WTC11 (cell line): ENCODE data around the gene TRIM66. TPM values are rescaled to one million over a fixed set of nuclear protein-coding genes. Genes with fewer than 3 reads are reported as not detected.

ENCODE experiments used
- ATAC-seq: fragments of 200-7000 bp; cut with Tn5 transposase; 2 replicates; pipeline ENCODE4 v1.10.0; 2021; ENCODE audit warnings: mild to moderate bottlenecking, moderate library complexity
- CTCF ChIA-PET: fragments of 300-600 bp; sonication (Branson Sonifier 250); formaldehyde crosslinking; loops from one replicate; lab custom pipeline; 2021; ENCODE audit warnings: antibody characterized with exemption; lab: Charles Lee
- POLR2A ChIA-PET: fragments of 350-600 bp; sonication (Branson Sonifier 250); formaldehyde crosslinking; loops from one replicate; lab custom pipeline; 2021; ENCODE audit warnings: antibody characterized with exemption; lab: Charles Lee
- DNase-seq: peaks from one replicate; pipeline ENCODE4 v3.0.0; 2021; ENCODE audit warnings: low spot score
- H3K27ac Mint-ChIP-seq: 2 replicates; pipeline ENCODE4 v1.8.0; 2021; ENCODE audit warnings: mixed read lengths
- H3K27me3 Mint-ChIP-seq: 2 replicates; pipeline ENCODE4 v1.8.0; 2021; ENCODE audit warnings: low read depth, mild to moderate bottlenecking, moderate library complexity, mixed read lengths
- H3K36me3 Mint-ChIP-seq: 2 replicates; pipeline ENCODE4 v1.8.0; 2021; ENCODE audit warnings: mixed read lengths
- H3K4me1 Mint-ChIP-seq: 2 replicates; pipeline ENCODE4 v1.8.0; 2022; ENCODE audit warnings: mixed read lengths
- H3K4me3 Mint-ChIP-seq: 2 replicates; pipeline ENCODE4 v1.8.0; 2021; ENCODE audit warnings: mild to moderate bottlenecking, moderate library complexity, mixed read lengths
- H3K9me3 Mint-ChIP-seq: 2 replicates; pipeline ENCODE4 v1.8.0; 2021; ENCODE audit warnings: mixed read lengths
- AR ChIP-seq: fragments of 250-450 bp; sonication (Bioruptor Pico); IDR thresholded peaks from 2 replicates; pipeline ENCODE4 v1.9.0; 2021; ENCODE audit warnings: mild to moderate bottlenecking
- ATF3 ChIP-seq: sonication (generic); formaldehyde crosslinking; conservative IDR thresholded peaks from 2 replicates; pipeline ENCODE4 v1.8.1; 2022; ENCODE audit warnings: mild to moderate bottlenecking, missing genetic modification reagents
- ESRRA ChIP-seq: sonication (generic); formaldehyde crosslinking; IDR thresholded peaks from 2 replicates; pipeline ENCODE4 v1.8.1; 2022; ENCODE audit warnings: mild to moderate bottlenecking, missing genetic modification reagents, borderline replicate concordance
- GABPB1 ChIP-seq: sonication (generic); formaldehyde crosslinking; IDR thresholded peaks from 2 replicates; pipeline ENCODE4 v1.8.1; 2023; ENCODE audit warnings: mild to moderate bottlenecking, missing genetic modification reagents
- HMGA2 ChIP-seq: fragments of 250-450 bp; sonication (Bioruptor Pico); IDR thresholded peaks from 2 replicates; pipeline ENCODE4 v1.4.0; 2021; ENCODE audit warnings: mild to moderate bottlenecking, moderate library complexity
- IRF1 ChIP-seq: sonication (generic); formaldehyde crosslinking; IDR thresholded peaks from 2 replicates; pipeline ENCODE4 v1.8.0; 2023; ENCODE audit warnings: missing genetic modification reagents
- IRF2 ChIP-seq: sonication (generic); formaldehyde crosslinking; IDR thresholded peaks from 2 replicates; pipeline ENCODE4 v1.8.0; 2022; ENCODE audit warnings: low read depth, missing genetic modification reagents, borderline replicate concordance
- JAZF1 ChIP-seq: fragments of 250-450 bp; sonication (Bioruptor Pico); IDR thresholded peaks from 2 replicates; pipeline ENCODE4 v1.9.0; 2021; ENCODE audit warnings: moderate library complexity, mild to moderate bottlenecking, inconsistent platforms
- MAX ChIP-seq: sonication (generic); formaldehyde crosslinking; IDR thresholded peaks from 2 replicates; pipeline ENCODE4 v1.8.0; 2022; ENCODE audit warnings: mild to moderate bottlenecking, missing genetic modification reagents
- MLX ChIP-seq: sonication (generic); formaldehyde crosslinking; IDR thresholded peaks from 2 replicates; pipeline ENCODE4 v1.8.1; 2023; ENCODE audit warnings: mild to moderate bottlenecking, missing genetic modification reagents, moderate library complexity
- MXD4 ChIP-seq: fragments of 250-450 bp; sonication (Bioruptor Pico); IDR thresholded peaks from 2 replicates; pipeline ENCODE4 v1.8.0; 2021; ENCODE audit warnings: mild to moderate bottlenecking, moderate library complexity, borderline replicate concordance
- PRDM15 ChIP-seq: sonication (generic); formaldehyde crosslinking; IDR thresholded peaks from 2 replicates; pipeline ENCODE4 v1.8.0; 2022; ENCODE audit warnings: missing genetic modification reagents
- SMAD3 ChIP-seq: sonication (generic); formaldehyde crosslinking; IDR thresholded peaks from 2 replicates; pipeline ENCODE4 v1.8.0; 2022; ENCODE audit warnings: missing genetic modification reagents, mild to moderate bottlenecking, borderline replicate concordance
- STAT6 ChIP-seq: sonication (generic); formaldehyde crosslinking; conservative IDR thresholded peaks from 2 replicates; pipeline ENCODE4 v1.8.1; 2023; ENCODE audit warnings: mild to moderate bottlenecking, low read depth, missing genetic modification reagents, moderate library complexity
- ZBTB21 ChIP-seq: sonication (generic); formaldehyde crosslinking; IDR thresholded peaks from 2 replicates; pipeline ENCODE4 v1.8.1; 2023; ENCODE audit warnings: mild to moderate bottlenecking, missing genetic modification reagents, borderline replicate concordance
- ZBTB43 ChIP-seq: sonication (generic); formaldehyde crosslinking; IDR thresholded peaks from 2 replicates; pipeline ENCODE4 v1.8.1; 2023; ENCODE audit warnings: mild to moderate bottlenecking, missing genetic modification reagents
- ZNF425 ChIP-seq: fragments of 250-450 bp; sonication (Bioruptor Pico); conservative IDR thresholded peaks from 2 replicates; pipeline ENCODE4 v1.9.0; 2021; ENCODE audit warnings: mild to moderate bottlenecking
- ZNF532 ChIP-seq: fragments of 250-450 bp; sonication (Bioruptor Pico); IDR thresholded peaks from 2 replicates; pipeline ENCODE4 v1.9.0; 2021; ENCODE audit warnings: mild to moderate bottlenecking, borderline replicate concordance
- total RNA-seq: library from RNA; stranded (reverse); gene quantifications from 3 replicates; pipeline ENCODE4 v1.2.3, GENCODE V29; 2021

The TRIM66 gene
- total RNA-seq, 1 experiment from 2014 or later = 5.6 TPM

GRCh38 chr11:8674859-8675258 lies 7.6 kb downstream of the TRIM66 start:
- ChIA-PET CTCF (no interaction called here), POLR2A (no interaction called here)
- Mint-ChIP-seq H3K27me3 (no peaks in the 10 kb centered on the region), H3K4me3 (no peak overlapping the region), H3K36me3 (no peaks in the 10 kb centered on the region), H3K27ac (no peak overlapping the region), H3K9me3 (no peaks in the 10 kb centered on the region), H3K4me1 (peaks cover 35% of the 10 kb centered on the region)
- DNase-seq (no peak), ATAC-seq (no peak)
- TF ChIP-seq AR = no peak
- no peak for TF ChIP-seq GABPB1 (CRISPR knock-in tag)
- TF ChIP-seq ZBTB43 (CRISPR knock-in tag) = no peak
- no peak for TF ChIP-seq HMGA2 (CRISPR knock-in tag)
- TF ChIP-seq ATF3 (CRISPR knock-in tag) = no peak
- no peak for TF ChIP-seq MXD4 (CRISPR knock-in tag)
- TF ChIP-seq PRDM15 = no peak
- no peak for TF ChIP-seq ZNF532
- no peak for TF ChIP-seq ZBTB21 (CRISPR knock-in tag)
- TF ChIP-seq IRF2 (CRISPR knock-in tag) = no peak
- no peak for TF ChIP-seq ESRRA (CRISPR knock-in tag)
- no peak for TF ChIP-seq IRF1
- no peak for TF ChIP-seq JAZF1 (CRISPR knock-in tag)
- TF ChIP-seq SMAD3 (CRISPR knock-in tag) = no peak
- TF ChIP-seq MAX (CRISPR knock-in tag) = no peak
- TF ChIP-seq ZNF425 = no peak
- no peak for TF ChIP-seq MLX
- TF ChIP-seq STAT6 (CRISPR knock-in tag) = no peak
